Activated CD8-positive, alpha-beta T cell treated with anti-CD3 and anti-CD28 coated beads for 36 hours (primary cell): ENCODE measurements around the gene PKP3. TPM values are rescaled to one million over a fixed set of nuclear protein-coding genes. Genes with fewer than 3 reads are reported as not detected.

Experiments used
- ATAC-seq: fragments of 200-7000 bp; cut with Tn5 transposase; one replicate; pipeline ENCODE4 v1.10.0; 2021; ENCODE audit warnings: mild to moderate bottlenecking, moderate library complexity
- CTCF ChIA-PET: fragments of 350-600 bp; sonication (Branson Sonifier 250); formaldehyde crosslinking; loops from one replicate; lab custom pipeline; 2021; ENCODE audit warnings: antibody characterized with exemption; lab: Charles Lee
- POLR2A ChIA-PET: fragments of 350-600 bp; sonication (Branson Sonifier 250); formaldehyde crosslinking; loops from one replicate; lab custom pipeline; 2021; ENCODE audit warnings: antibody characterized with exemption; lab: Charles Lee
- DNase-seq: peaks from one replicate; pipeline ENCODE4 v3.0.0-alpha.2; 2020
- H3K27ac Mint-ChIP-seq: one replicate; pipeline ENCODE4 v1.8.0; 2021; ENCODE audit warnings: mild to moderate bottlenecking, mixed read lengths
- H3K27me3 Mint-ChIP-seq: one replicate; pipeline ENCODE4 v1.8.0; 2021; ENCODE audit warnings: mixed read lengths
- H3K36me3 Mint-ChIP-seq: one replicate; pipeline ENCODE4 v1.8.0; 2021; ENCODE audit warnings: low read depth, mixed read lengths
- H3K4me1 Mint-ChIP-seq: one replicate; pipeline ENCODE4 v1.8.0; 2021; ENCODE audit warnings: low read depth, mixed read lengths
- H3K4me3 Mint-ChIP-seq: one replicate; pipeline ENCODE4 v1.8.0; 2021; ENCODE audit warnings: mild to moderate bottlenecking, moderate library complexity, mixed read lengths
- H3K9me3 Mint-ChIP-seq: one replicate; pipeline ENCODE4 v1.8.0; 2021; ENCODE audit warnings: mixed read lengths
- intact Hi-C: fragments of 100-400 bp; cut with micrococcal nuclease; formaldehyde crosslinking; loops from one replicate; pipeline ENCODE4 v1.10.0; 2022
- total RNA-seq, 2 experiments: library from RNA; stranded (reverse); gene quantifications; one replicate each; pipeline ENCODE4 v1.2.3, GENCODE V29; 2021
- TF ChIP-seq, protein P1 (sequence below): fragments of 200-600 bp; IDR thresholded peaks from one replicate; pipeline ENCODE4 v1.8.0; 2022; ENCODE audit warnings: antibody characterized with exemption, mild to moderate bottlenecking

Gene PKP3
- total RNA-seq, 2 experiments from 2014 or later: 0.18 TPM; not detected in 1

DNA sequence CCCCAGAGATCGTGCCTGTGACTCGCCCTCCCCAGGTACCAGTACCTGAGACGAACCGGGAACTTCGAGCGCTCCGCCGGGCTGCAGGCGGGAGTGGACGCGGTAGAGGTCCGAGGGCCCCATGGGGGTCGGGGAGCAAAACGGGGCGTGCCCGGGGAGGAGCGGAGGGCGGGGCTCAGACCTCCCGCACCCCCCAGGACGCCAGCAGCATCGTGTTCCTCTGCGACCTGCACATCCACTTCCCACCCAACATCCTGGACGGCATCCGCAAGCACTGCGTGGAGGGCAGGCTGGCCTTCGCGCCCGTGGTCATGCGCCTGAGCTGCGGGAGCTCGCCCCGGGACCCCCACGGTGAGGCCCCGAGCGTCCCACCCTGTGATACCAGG lies 13.9 kb upstream of the PKP3 start:
- no peak for ATAC-seq
- Mint-ChIP-seq H3K4me3 (no peak overlapping the region), H3K4me1 (peaks cover 3% of the 10 kb centered on the region), H3K36me3 (no peaks in the 10 kb centered on the region), H3K27ac (no peak overlapping the region), H3K9me3 (no peaks in the 10 kb centered on the region), H3K27me3 (peaks cover 2% of the 10 kb centered on the region)
- TF ChIP-seq, protein P1, sequence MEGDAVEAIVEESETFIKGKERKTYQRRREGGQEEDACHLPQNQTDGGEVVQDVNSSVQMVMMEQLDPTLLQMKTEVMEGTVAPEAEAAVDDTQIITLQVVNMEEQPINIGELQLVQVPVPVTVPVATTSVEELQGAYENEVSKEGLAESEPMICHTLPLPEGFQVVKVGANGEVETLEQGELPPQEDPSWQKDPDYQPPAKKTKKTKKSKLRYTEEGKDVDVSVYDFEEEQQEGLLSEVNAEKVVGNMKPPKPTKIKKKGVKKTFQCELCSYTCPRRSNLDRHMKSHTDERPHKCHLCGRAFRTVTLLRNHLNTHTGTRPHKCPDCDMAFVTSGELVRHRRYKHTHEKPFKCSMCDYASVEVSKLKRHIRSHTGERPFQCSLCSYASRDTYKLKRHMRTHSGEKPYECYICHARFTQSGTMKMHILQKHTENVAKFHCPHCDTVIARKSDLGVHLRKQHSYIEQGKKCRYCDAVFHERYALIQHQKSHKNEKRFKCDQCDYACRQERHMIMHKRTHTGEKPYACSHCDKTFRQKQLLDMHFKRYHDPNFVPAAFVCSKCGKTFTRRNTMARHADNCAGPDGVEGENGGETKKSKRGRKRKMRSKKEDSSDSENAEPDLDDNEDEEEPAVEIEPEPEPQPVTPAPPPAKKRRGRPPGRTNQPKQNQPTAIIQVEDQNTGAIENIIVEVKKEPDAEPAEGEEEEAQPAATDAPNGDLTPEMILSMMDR: no peak
- intact Hi-C loops: no loop called here
- ChIA-PET POLR2A (no interaction called here), CTCF (interaction anchor here (1.8 kb wide), 1 partner anchor 129 kb away, joined by 7 read pairs; no protein-coding TSS in a partner anchor)
- DNase-seq: no peak

DNA sequence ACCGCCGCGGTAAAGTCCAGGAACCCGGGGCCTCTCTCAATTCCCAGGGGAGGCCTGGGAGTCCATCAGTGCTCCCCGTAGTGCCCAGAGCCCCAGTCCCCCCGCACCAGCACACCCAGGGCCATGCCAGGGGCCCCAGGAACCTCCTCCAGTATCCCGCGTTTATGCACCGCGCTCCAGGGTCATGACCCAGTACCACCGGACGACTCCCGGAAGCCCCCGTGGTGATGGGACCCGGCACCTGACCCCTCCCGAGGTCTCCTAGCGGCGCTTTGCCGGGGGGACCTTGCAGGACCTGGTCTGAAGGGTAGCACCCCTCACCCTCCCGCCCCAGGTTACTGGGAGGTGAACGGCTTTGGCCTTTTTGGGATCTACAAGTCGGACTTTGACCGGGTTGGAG lies 13.5 kb upstream of the PKP3 start:
- no peak overlapping the region for H3K27ac Mint-ChIP-seq
- ChIA-PET CTCF (no interaction called here), POLR2A (no interaction called here)
- H3K27me3 Mint-ChIP-seq: peaks cover 2% of the 10 kb centered on the region
- no peak for ATAC-seq
- peaks cover 3% of the 10 kb centered on the region for H3K4me1 Mint-ChIP-seq
- H3K4me3 Mint-ChIP-seq: no peak overlapping the region
- TF ChIP-seq, protein P1: no peak
- no peak for DNase-seq
- intact Hi-C loops: no loop called here
- H3K9me3 Mint-ChIP-seq: no peaks in the 10 kb centered on the region
- no peaks in the 10 kb centered on the region for H3K36me3 Mint-ChIP-seq

DNA sequence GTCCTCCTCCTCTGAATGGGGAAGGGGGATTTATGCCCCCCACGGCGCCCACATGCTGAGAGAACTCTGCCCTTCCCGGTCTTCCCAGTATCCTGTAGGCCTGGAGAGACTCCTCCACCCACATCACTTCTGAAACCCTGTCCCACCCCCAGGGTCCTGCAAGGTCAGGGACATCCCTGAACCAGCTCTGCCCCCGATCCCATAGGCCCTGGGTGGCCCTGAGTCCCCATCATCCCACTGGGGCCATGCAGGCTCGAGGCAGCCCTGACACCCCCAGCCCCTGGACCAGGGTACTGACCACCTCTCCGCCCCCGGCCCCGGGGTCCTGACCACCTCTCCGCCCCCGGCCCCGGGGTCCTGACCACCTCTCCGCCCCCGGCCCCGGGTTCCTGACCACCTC lies 13.0 kb upstream of the PKP3 start:
- Mint-ChIP-seq H3K4me1 (peaks cover 3% of the 10 kb centered on the region), H3K36me3 (no peaks in the 10 kb centered on the region), H3K27me3 (peaks cover 2% of the 10 kb centered on the region), H3K4me3 (no peak overlapping the region), H3K9me3 (no peaks in the 10 kb centered on the region), H3K27ac (no peak overlapping the region)
- POLR2A ChIA-PET: no interaction called here
- intact Hi-C loops: no loop called here
- CTCF ChIA-PET: no interaction called here
- TF ChIP-seq, protein P1: no peak
- DNase-seq (no peak), ATAC-seq (no peak)

DNA sequence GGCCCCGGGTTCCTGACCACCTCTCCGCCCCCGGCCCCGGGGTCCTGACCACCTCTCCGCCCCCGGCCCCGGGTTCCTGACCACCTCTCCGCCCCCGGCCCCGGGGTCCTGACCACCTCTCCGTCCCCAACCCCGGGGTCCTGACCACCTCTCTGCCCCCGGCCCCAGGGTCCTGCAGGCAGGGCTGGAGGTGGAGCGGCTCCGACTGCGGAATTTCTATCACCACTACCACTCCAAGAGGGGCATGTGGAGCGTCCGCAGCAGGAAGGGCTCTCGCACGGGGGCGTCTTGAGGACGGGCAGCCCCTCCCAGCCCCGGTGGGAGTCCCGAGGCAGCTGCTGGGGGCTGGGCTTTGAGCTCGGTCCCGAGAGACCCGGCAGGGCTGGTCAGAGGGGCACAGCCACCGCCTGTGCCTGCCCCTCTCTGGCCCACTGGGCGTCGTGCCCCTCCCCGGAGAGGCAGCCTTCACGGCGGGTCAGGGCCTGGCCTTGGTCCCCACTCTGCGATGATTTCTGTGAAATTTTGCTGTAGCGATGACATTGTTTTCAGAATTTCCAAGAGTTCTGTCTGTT lies 12.4 kb upstream of the PKP3 start:
- intact Hi-C loops: no loop called here
- ATAC-seq (no peak), DNase-seq (no peak)
- peaks cover 2% of the 10 kb centered on the region for H3K27me3 Mint-ChIP-seq
- ChIA-PET CTCF (no interaction called here), POLR2A (no interaction called here)
- TF ChIP-seq, protein P1: no peak
- peaks cover 3% of the 10 kb centered on the region for H3K4me1 Mint-ChIP-seq
- H3K36me3 Mint-ChIP-seq: no peaks in the 10 kb centered on the region
- H3K4me3 Mint-ChIP-seq: no peak overlapping the region
- H3K9me3 Mint-ChIP-seq: peaks cover 1% of the 10 kb centered on the region
- no peak overlapping the region for H3K27ac Mint-ChIP-seq

DNA sequence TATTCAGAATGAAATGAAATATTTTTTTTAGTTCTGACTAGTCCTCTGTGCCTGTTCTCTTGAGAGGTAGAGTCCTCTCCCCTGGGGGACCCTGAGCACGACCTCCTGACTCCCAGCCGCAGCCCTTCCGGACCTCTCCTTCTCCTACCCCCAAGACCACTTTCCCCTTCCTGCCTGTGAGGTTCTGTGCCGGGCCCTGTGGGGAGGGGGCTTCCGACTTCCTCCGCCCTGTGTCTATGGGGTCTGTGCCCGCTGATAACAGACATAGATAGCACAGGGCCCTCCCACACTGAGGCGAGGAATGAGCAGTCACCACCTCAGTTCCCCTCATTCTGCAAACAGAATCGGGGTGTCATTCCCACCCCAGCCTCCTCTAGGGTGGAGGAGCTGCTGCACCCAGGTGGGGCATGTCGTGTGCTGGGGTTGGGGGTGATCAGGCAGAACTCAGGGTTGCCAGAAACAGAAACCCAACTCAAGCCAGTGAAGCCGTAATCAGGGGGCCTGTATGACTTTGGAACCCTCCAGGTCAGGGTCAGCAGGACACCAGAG lies 11.9 kb upstream of the PKP3 start:
- H3K9me3 Mint-ChIP-seq: peaks cover 6% of the 10 kb centered on the region
- H3K4me3 Mint-ChIP-seq: no peak overlapping the region
- intact Hi-C loops: no loop called here
- peaks cover 3% of the 10 kb centered on the region for H3K4me1 Mint-ChIP-seq
- peak; percentile 51 for ATAC-seq
- CTCF ChIA-PET: no interaction called here
- H3K27ac Mint-ChIP-seq: no peak overlapping the region
- TF ChIP-seq, protein P1: no peak
- DNase-seq: no peak
- peaks cover 2% of the 10 kb centered on the region for H3K27me3 Mint-ChIP-seq
- POLR2A ChIA-PET: no interaction called here
- no peaks in the 10 kb centered on the region for H3K36me3 Mint-ChIP-seq
